C4-2B (cell line): Measurements from ENCODE around the gene PHLDB1.

Experiments
- CTCF ChIP-seq: fragments of 450-650 bp; conservative IDR thresholded peaks from 2 replicates; pipeline ENCODE4 v1.5.1; 2017; ENCODE audit warnings: mild to moderate bottlenecking
- ZFX ChIP-seq: fragments of 450-650 bp; IDR thresholded peaks from 2 replicates; pipeline ENCODE4 v1.6.1; 2017

- TF ChIP-seq CTCF (no peak), ZFX (no peak)
Measured at GRCh38 chr11:118620529-118621070, 13.2 kb downstream of the PHLDB1 start.
